GM12878 (cell line): Measurements from ENCODE around the gene GSTM4. TPM values are rescaled to one million over a fixed set of nuclear protein-coding genes. Genes with fewer than 3 reads are reported as not detected.

Experiments
- ATAC-seq: fragments of 200-7000 bp; cut with Tn5 transposase; 3 replicates; pipeline ENCODE4 v1.9.1; 2020; ENCODE audit warnings: mild to moderate bottlenecking, moderate library complexity
- BruUV-seq: library from RNA; stranded (reverse); fragments of 400-500 nt; replicated peaks from 2 replicates; lab custom pipeline; 2021; lab: Mats Ljungman, UMichigan
- CTCF ChIA-PET: fragments of 300-600 bp; sonication (Branson Sonifier 250); formaldehyde crosslinking; extraction: SDS; loops from one replicate; lab custom pipeline; 2021; ENCODE audit warnings: inconsistent platforms; lab: Yijun Ruan, JAX
- POLR2A ChIA-PET: fragments of 350-600 bp; formaldehyde crosslinking; extraction: SDS; loops from one replicate; lab custom pipeline; 2021; ENCODE audit warnings: inconsistent platforms; lab: Charles Lee
- RAD21 ChIA-PET: fragments of 300-600 bp; sonication (Branson Sonifier 250); formaldehyde crosslinking; loops from one replicate; lab custom pipeline; 2023; ENCODE audit warnings: antibody characterized with exemption; ENCODE audit not compliant: unreplicated experiment; lab: Charles Lee
- SMC1A ChIA-PET: fragments of 300-600 bp; sonication (Branson Sonifier 250); formaldehyde crosslinking; loops from one replicate; lab custom pipeline; 2023; ENCODE audit not compliant: unreplicated experiment, uncharacterized antibody; lab: Charles Lee
- DNase-seq: peaks from one replicate; pipeline ENCODE4 v3.0.0-alpha.2; 2011; ENCODE audit warnings: low read depth, low spot score
- FAIRE-seq: peaks from 3 replicates; lab custom pipeline; 2011; peaks lifted over from hg19 to GRCh38; lab: Jason Lieb, UNC
- H2AFZ ChIP-seq: 2 replicates; pipeline ENCODE4 v1.6.0; 2011; ENCODE audit warnings: low read depth, low read length, control low read depth; ENCODE audit not compliant: control insufficient read depth
- H3K27ac ChIP-seq: 2 replicates; pipeline ENCODE4 v1.5.1; 2011; ENCODE audit warnings: control low read depth; ENCODE audit not compliant: control insufficient read depth, insufficient read depth
- H3K27me3 ChIP-seq, 2 experiments: replicated peaks in 1 of 2; 2 replicates each; pipeline versions ENCODE4 v1.6.0 to v1.6.1; 2011; ENCODE audit warnings: low read length in 1 of 2; ENCODE audit not compliant: control insufficient read depth in 2 of 2, insufficient read depth in 2 of 2
- H3K36me3 ChIP-seq, 2 experiments: 2 replicates each; pipeline ENCODE4 v1.5.1; 2011; ENCODE audit warnings: low read length in 1 of 2; ENCODE audit not compliant: control insufficient read depth in 2 of 2, insufficient read depth in 2 of 2
- H3K4me1 ChIP-seq: 2 replicates; pipeline ENCODE4 v1.6.1; 2011; ENCODE audit warnings: mild to moderate bottlenecking, low read length, moderate library complexity, mixed read lengths; ENCODE audit not compliant: control insufficient read depth, insufficient read depth
- H3K4me2 ChIP-seq: 2 replicates; pipeline ENCODE4 v1.6.0; 2011; ENCODE audit warnings: control low read depth; ENCODE audit not compliant: control insufficient read depth, insufficient read depth
- H3K4me3 ChIP-seq: fragments of 200-600 bp; sonication (generic); 2 replicates; pipeline ENCODE4 v1.5.1; 2016
- H3K79me2 ChIP-seq: 2 replicates; pipeline ENCODE4 v1.6.0; 2011; ENCODE audit warnings: low read length; ENCODE audit not compliant: control insufficient read depth, insufficient read depth
- H3K9ac ChIP-seq: 2 replicates; pipeline ENCODE4 v1.8.0; 2011; ENCODE audit warnings: low read length, control low read depth, mixed read lengths; ENCODE audit not compliant: control insufficient read depth, insufficient read depth
- H3K9me3 ChIP-seq: replicated peaks from 3 replicates; pipeline ENCODE4 v1.5.1; 2011; ENCODE audit warnings: mild to moderate bottlenecking, low read length; ENCODE audit not compliant: control insufficient read depth, insufficient read depth
- H4K20me1 ChIP-seq: 2 replicates; pipeline ENCODE4 v1.6.0; 2011; ENCODE audit not compliant: control insufficient read depth, insufficient read depth
- BHLHE40 ChIP-seq, 2 experiments: fragments of 450-650 bp in 1 of 2; IDR thresholded peaks; 2 replicates each; pipeline ENCODE4 v1.6.1; 2011 to 2017; ENCODE audit warnings: low read depth in 2 of 2, borderline replicate concordance in 1 of 2, improper control_type of control experiment in 1 of 2, low read length in 1 of 2, mild to moderate bottlenecking in 1 of 2
- BRCA1 ChIP-seq: IDR thresholded peaks from 2 replicates; pipeline ENCODE4 v1.6.1; 2011; ENCODE audit warnings: low read depth, low read length, improper control_type of control experiment
- CBX5 ChIP-seq: sonication (generic); IDR thresholded peaks from 2 replicates; pipeline ENCODE4 v1.6.1; 2016; ENCODE audit warnings: low read depth, moderate library complexity, mild to moderate bottlenecking, inconsistent platforms
- FOS ChIP-seq: IDR thresholded peaks from 3 replicates; pipeline ENCODE4 v1.6.1; 2011; ENCODE audit warnings: borderline replicate concordance; ENCODE audit not compliant: insufficient read length; ENCODE audit errors: extremely low read depth
- FOXM1 ChIP-seq: IDR thresholded peaks from 2 replicates; pipeline ENCODE4 v1.6.1; 2012; ENCODE audit warnings: low read depth, mild to moderate bottlenecking, inconsistent platforms, low read length, moderate library complexity
- IRF5 ChIP-seq: fragments of 450-650 bp; IDR thresholded peaks from 2 replicates; pipeline ENCODE4 v1.6.1; 2017; ENCODE audit warnings: borderline replicate concordance
- KDM1A ChIP-seq: fragments of 200-600 bp; sonication (generic); IDR thresholded peaks from 2 replicates; pipeline ENCODE4 v1.6.1; 2016; ENCODE audit warnings: borderline replicate concordance
- PAX5 ChIP-seq: IDR thresholded peaks from 2 replicates; pipeline ENCODE4 v1.6.1; 2011; ENCODE audit warnings: low read depth, low read length, borderline replicate concordance
- POLR2AphosphoS2 ChIP-seq: IDR thresholded peaks from 2 replicates; pipeline ENCODE4 v1.6.1; 2011; ENCODE audit warnings: low read depth, mild to moderate bottlenecking, low read length, improper control_type of control experiment, moderate library complexity
- RAD51 ChIP-seq: fragments of 450-650 bp; IDR thresholded peaks from 2 replicates; pipeline ENCODE4 v1.6.1; 2016; ENCODE audit warnings: moderate library complexity, mild to moderate bottlenecking, inconsistent platforms
- SREBF2 ChIP-seq: IDR thresholded peaks from 2 replicates; pipeline ENCODE4 v1.6.1; 2012; ENCODE audit warnings: mild to moderate bottlenecking, low read length
- SRF ChIP-seq, 2 experiments: IDR thresholded peaks; 2 replicates each; pipeline ENCODE4 v1.6.1; 2011; ENCODE audit warnings: low read depth in 2 of 2, low read length in 2 of 2, mild to moderate bottlenecking in 1 of 2, moderate library complexity in 1 of 2
- STAT1 ChIP-seq: fragments of 450-650 bp; conservative IDR thresholded peaks from 2 replicates; pipeline ENCODE4 v1.6.1; 2014; ENCODE audit warnings: antibody characterized with exemption, mild to moderate bottlenecking
- STAT3 ChIP-seq: IDR thresholded peaks from 2 replicates; pipeline ENCODE4 v1.6.1; 2011; ENCODE audit warnings: low read depth, low read length, improper control_type of control experiment
- TCF7 ChIP-seq: IDR thresholded peaks from 2 replicates; pipeline ENCODE4 v1.6.1; 2014; ENCODE audit warnings: antibody characterized with exemption, borderline replicate concordance
- ZNF24 ChIP-seq: fragments of 450-650 bp; IDR thresholded peaks from 2 replicates; pipeline ENCODE4 v1.6.1; 2017; ENCODE audit warnings: antibody characterized with exemption, mild to moderate bottlenecking
- WGBS: methylation state at CpG from one replicate; pipeline ENCODE4 v1.1.6; 2016; ENCODE audit warnings: low lambda C conversion rate; ENCODE audit not compliant: insufficient replicate concordance, insufficient coverage; ENCODE audit errors: missing lambda C conversion rate; 5-methylcytosine and 5-hydroxymethylcytosine counted together
- in situ Hi-C: fragments of 300-500 bp; cut with MboI; formaldehyde crosslinking; loops from 9 replicates; pipeline ENCODE4 v1.14.3; 2018; ENCODE audit warnings: mixed read lengths
- intact Hi-C: fragments of 100-400 bp; cut with micrococcal nuclease; formaldehyde crosslinking; loops from one replicate; pipeline ENCODE4 v1.14.2; 2022; ENCODE audit not compliant: unreplicated experiment
- polyA plus RNA-seq, 11 experiments: library from polyadenylated mRNA; depleted of rRNA in 4 of 11; unstranded in 6 of 11; stranded (reverse) in 5 of 11; fragments of >200 nt; fragmentation: Nextera tagmentation in 4 of 11; fragmentation: Illumina TruSeq in 1 of 11; extraction: Ambion mirVana in 4 of 11; extraction: Trizol in 1 of 11; gene quantifications; 1 replicate in 1 of 11; 2 replicates in 10 of 11; pipeline versions ENCODE4 v1.2.1 to v1.2.3, GENCODE V29; 2011 to 2016; ENCODE audit warnings: inconsistent platforms in 2 of 11, missing spikeins in 2 of 11, low read depth in 1 of 11
- total RNA-seq, 4 experiments: library from RNA; depleted of rRNA in 3 of 4; stranded (reverse); fragments of >200 nt in 3 of 4; fragmentation: Illumina TruSeq in 1 of 4; extraction: Trizol in 1 of 4; gene quantifications; 2 replicates each; pipeline versions ENCODE4 v1.2.1 to v1.2.3, GENCODE V29; 2013 to 2021
- TF ChIP-seq, protein P1 (sequence below): IDR thresholded peaks from 2 replicates; pipeline ENCODE4 v1.6.1; 2012; ENCODE audit warnings: low read depth, low read length, improper control_type of control experiment
- TF ChIP-seq, protein P2 (sequence below), 3 experiments: IDR thresholded peaks in 2 of 3; conservative IDR thresholded peaks in 1 of 3; 2 replicates each; pipeline ENCODE4 v1.5.1; 2011; ENCODE audit warnings: low read depth in 3 of 3, low read length in 3 of 3, mild to moderate bottlenecking in 3 of 3, control low read depth in 2 of 3, moderate library complexity in 2 of 3, inconsistent platforms in 1 of 3, mixed read lengths in 1 of 3; ENCODE audit not compliant: control insufficient read depth in 2 of 3, insufficient read depth in 1 of 3; ENCODE audit errors: extremely low read depth in 1 of 3

Gene GSTM4
- total and polyA plus RNA-seq, 10 of the 15 experiments (the other 5 are each of a cell fraction or from before 2014, with no cell fraction given): 14.3 to 37.2 (median 23.0) TPM

DNA sequence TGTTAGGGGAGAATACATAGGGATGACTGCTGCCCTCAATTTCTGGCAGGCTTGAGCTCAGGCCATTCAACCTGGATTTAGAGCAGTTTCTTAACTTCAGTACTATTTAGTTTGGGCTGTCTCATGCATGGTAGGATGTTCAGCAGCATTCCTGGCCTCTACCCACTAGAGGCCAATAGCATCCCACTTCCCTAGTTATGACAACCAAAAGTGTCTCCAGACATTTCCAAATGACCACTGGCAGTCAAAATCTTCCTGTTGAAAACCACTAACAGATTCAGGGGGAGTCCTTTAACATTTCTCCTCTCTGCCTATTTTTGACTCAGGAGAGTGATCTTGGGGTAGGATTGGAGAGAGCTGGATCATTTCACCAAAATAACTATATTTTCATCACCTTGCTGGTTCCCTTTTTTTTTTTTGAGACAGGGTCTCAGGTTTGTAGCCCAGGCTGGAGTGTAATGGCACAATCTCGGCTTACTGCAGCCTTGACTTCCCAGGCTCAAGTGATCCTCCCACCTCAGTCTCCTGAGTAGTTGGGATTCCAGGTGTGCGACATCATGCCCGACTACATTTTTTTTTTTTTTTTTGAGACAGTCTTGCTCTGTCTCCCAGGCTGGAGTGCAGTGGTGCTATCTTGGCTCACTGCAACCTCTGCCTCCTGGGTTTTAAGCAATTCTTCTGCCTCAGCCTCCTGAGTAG, 45.1 kb upstream of the GSTM4 start:
- ATAC-seq (no peak), DNase-seq (no peak), FAIRE-seq (no peak)
- no peak overlapping the region for H3K9ac ChIP-seq
- H2AFZ ChIP-seq: no peak overlapping the region
- TF ChIP-seq PAX5: no peak
- no peak for TF ChIP-seq ZNF24
- TF ChIP-seq STAT3: no peak
- no peak for TF ChIP-seq RAD51
- TF ChIP-seq POLR2AphosphoS2: no peak
- TF ChIP-seq IRF5: no peak
- TF ChIP-seq FOS: no peak
- TF ChIP-seq, protein P1, sequence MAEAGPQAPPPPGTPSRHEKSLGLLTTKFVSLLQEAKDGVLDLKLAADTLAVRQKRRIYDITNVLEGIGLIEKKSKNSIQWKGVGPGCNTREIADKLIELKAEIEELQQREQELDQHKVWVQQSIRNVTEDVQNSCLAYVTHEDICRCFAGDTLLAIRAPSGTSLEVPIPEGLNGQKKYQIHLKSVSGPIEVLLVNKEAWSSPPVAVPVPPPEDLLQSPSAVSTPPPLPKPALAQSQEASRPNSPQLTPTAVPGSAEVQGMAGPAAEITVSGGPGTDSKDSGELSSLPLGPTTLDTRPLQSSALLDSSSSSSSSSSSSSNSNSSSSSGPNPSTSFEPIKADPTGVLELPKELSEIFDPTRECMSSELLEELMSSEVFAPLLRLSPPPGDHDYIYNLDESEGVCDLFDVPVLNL: no peak
- no peak for TF ChIP-seq BHLHE40 (IDR thresholded peaks at IDR 0.05; ENCODE audit: borderline replicate concordance in 1 of 2, low read depth in 2 of 2, low read length in 1 of 2)
- no peak for TF ChIP-seq FOXM1
- TF ChIP-seq TCF7: no peak
- TF ChIP-seq, protein P2, sequence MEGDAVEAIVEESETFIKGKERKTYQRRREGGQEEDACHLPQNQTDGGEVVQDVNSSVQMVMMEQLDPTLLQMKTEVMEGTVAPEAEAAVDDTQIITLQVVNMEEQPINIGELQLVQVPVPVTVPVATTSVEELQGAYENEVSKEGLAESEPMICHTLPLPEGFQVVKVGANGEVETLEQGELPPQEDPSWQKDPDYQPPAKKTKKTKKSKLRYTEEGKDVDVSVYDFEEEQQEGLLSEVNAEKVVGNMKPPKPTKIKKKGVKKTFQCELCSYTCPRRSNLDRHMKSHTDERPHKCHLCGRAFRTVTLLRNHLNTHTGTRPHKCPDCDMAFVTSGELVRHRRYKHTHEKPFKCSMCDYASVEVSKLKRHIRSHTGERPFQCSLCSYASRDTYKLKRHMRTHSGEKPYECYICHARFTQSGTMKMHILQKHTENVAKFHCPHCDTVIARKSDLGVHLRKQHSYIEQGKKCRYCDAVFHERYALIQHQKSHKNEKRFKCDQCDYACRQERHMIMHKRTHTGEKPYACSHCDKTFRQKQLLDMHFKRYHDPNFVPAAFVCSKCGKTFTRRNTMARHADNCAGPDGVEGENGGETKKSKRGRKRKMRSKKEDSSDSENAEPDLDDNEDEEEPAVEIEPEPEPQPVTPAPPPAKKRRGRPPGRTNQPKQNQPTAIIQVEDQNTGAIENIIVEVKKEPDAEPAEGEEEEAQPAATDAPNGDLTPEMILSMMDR (IDR thresholded peaks at IDR 0.05 in 2 of 3, conservative IDR thresholded peaks at IDR 0.05 in 1 of 3; ENCODE audit: control insufficient read depth in 2 of 3, extremely low read depth in 1 of 3, insufficient read depth in 1 of 3, low read depth in 3 of 3, low read length in 3 of 3): no peak
- no peak for TF ChIP-seq STAT1
- no peak for TF ChIP-seq SRF (IDR thresholded peaks at IDR 0.05; ENCODE audit: low read depth in 2 of 2, low read length in 2 of 2)
- TF ChIP-seq CBX5: no peak
- no peak for TF ChIP-seq SREBF2
- TF ChIP-seq KDM1A: no peak
- TF ChIP-seq BRCA1: no peak
- H3K4me1 ChIP-seq: no peaks in the 10 kb centered on the region
- POLR2A ChIA-PET: no interaction called here
- H3K9me3 ChIP-seq: no peaks in the 10 kb centered on the region
- in situ Hi-C loops: no loop called here
- H3K4me3 ChIP-seq: no peak overlapping the region
- H3K79me2 ChIP-seq: no peaks in the 10 kb centered on the region
- H4K20me1 ChIP-seq: no peaks in the 10 kb centered on the region
- no peaks in the 10 kb centered on the region; a peak in 1 of 4 replicates for H3K36me3 ChIP-seq
- no TSS peak for BruUV-seq
- no peak overlapping the region for H3K4me2 ChIP-seq
- SMC1A ChIA-PET: interaction anchor here (1.9 kb wide), 1 partner anchor 20 kb away, joined by 4 read pairs; no protein-coding TSS in a partner anchor
- 88% methylated on average over 1 of the region's 3 CpGs for WGBS
- CTCF ChIA-PET: no interaction called here
- intact Hi-C loops: no loop called here
- RAD21 ChIA-PET: interaction anchor here (2.6 kb wide), 1 partner anchor 65 kb away, joined by 9 read pairs; no protein-coding TSS in a partner anchor
- H3K27me3 ChIP-seq: no peaks in the 10 kb centered on the region
- no peak overlapping the region for H3K27ac ChIP-seq
